ENCODE data around the gene IL31RA. TPM values are rescaled to one million over a fixed set of nuclear protein-coding genes. Genes with fewer than 3 reads are reported as not detected.
A peak's percentile ranks its signal among the peaks of the same experiment; 100 is the strongest.

IL31RA gene
- total and polyA plus RNA-seq, 2 of the 13 experiments (the other 11 are each of a cell fraction or from before 2014, with no cell fraction given): not detected

GRCh38 chr5:55934115-55934613 lies 83.0 kb downstream of the IL31RA start (continued):
- TF ChIP-seq DZIP1 (CRISPR knock-in tag; IDR thresholded peaks at IDR 0.05): no peak
- TF ChIP-seq, protein P1, sequence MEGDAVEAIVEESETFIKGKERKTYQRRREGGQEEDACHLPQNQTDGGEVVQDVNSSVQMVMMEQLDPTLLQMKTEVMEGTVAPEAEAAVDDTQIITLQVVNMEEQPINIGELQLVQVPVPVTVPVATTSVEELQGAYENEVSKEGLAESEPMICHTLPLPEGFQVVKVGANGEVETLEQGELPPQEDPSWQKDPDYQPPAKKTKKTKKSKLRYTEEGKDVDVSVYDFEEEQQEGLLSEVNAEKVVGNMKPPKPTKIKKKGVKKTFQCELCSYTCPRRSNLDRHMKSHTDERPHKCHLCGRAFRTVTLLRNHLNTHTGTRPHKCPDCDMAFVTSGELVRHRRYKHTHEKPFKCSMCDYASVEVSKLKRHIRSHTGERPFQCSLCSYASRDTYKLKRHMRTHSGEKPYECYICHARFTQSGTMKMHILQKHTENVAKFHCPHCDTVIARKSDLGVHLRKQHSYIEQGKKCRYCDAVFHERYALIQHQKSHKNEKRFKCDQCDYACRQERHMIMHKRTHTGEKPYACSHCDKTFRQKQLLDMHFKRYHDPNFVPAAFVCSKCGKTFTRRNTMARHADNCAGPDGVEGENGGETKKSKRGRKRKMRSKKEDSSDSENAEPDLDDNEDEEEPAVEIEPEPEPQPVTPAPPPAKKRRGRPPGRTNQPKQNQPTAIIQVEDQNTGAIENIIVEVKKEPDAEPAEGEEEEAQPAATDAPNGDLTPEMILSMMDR (CRISPR knock-in tag; IDR thresholded peaks at IDR 0.05): 0 out of 2 replicates have a peak, but pooled peaks have one; percentile 22
- TF ChIP-seq CHCHD3 (CRISPR knock-in tag; IDR thresholded peaks at IDR 0.05): no peak
- TF ChIP-seq ZNF326 (CRISPR knock-in tag; IDR thresholded peaks at IDR 0.05; ENCODE audit: borderline replicate concordance): no peak
- TF ChIP-seq JUN (CRISPR knock-in tag; IDR thresholded peaks at IDR 0.05): peak; percentile 94
- TF ChIP-seq, protein P2, sequence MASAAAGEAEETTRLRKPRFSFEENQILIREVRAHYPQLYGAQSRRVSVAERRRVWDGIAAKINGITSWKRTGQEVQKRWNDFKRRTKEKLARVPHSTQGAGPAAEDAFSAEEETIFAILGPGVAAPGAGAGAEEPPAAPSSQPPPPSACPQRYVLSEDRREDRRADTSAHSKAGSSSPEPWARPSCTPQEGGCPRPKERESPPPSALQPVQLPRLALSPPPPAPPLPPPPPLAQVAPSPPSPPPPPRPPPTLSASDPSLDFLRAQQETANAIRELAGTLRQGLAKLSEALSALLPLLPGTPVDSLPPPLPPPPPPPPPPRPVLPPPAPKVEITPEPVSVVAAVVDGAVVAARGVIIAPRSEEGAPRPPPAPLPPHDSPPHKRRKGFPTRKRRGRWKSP (CRISPR knock-in tag; IDR thresholded peaks at IDR 0.05): peak; percentile 86
- peak; percentile 99 for TF ChIP-seq FOXK1 (CRISPR knock-in tag; IDR thresholded peaks at IDR 0.05; ENCODE audit: borderline replicate concordance, low read depth)
- TF ChIP-seq, protein P3, sequence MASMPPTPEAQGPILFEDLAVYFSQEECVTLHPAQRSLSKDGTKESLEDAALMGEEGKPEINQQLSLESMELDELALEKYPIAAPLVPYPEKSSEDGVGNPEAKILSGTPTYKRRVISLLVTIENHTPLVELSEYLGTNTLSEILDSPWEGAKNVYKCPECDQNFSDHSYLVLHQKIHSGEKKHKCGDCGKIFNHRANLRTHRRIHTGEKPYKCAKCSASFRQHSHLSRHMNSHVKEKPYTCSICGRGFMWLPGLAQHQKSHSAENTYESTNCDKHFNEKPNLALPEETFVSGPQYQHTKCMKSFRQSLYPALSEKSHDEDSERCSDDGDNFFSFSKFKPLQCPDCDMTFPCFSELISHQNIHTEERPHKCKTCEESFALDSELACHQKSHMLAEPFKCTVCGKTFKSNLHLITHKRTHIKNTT (CRISPR knock-in tag; IDR thresholded peaks at IDR 0.05): no peak
- no peak; the same call in 1 of the 2 replicates for TF ChIP-seq TFDP1 (CRISPR knock-in tag; IDR thresholded peaks at IDR 0.05; ENCODE audit: borderline replicate concordance)
- TF ChIP-seq, protein P4, sequence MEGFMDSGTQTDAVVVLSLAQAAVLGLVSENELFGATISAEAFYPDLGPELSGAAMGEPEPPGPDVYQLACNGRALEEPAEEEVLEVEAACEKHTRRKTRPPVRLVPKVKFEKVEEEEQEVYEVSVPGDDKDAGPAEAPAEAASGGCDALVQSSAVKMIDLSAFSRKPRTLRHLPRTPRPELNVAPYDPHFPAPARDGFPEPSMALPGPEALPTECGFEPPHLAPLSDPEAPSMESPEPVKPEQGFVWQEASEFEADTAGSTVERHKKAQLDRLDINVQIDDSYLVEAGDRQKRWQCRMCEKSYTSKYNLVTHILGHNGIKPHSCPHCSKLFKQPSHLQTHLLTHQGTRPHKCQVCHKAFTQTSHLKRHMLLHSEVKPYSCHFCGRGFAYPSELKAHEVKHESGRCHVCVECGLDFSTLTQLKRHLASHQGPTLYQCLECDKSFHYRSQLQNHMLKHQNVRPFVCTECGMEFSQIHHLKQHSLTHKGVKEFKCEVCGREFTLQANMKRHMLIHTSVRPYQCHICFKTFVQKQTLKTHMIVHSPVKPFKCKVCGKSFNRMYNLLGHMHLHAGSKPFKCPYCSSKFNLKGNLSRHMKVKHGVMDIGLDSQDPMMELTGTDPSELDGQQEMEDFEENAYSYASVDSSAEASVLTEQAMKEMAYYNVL (CRISPR knock-in tag; IDR thresholded peaks at IDR 0.05; ENCODE audit: borderline replicate concordance): peak; percentile 88; the same call in 1 of the 2 replicates
- no peak for TF ChIP-seq ZNF20 (CRISPR knock-in tag; IDR thresholded peaks at IDR 0.05)
- peak; percentile 100 for TF ChIP-seq TBL1XR1 (IDR thresholded peaks at IDR 0.05; ENCODE audit: borderline replicate concordance, low read length, partially characterized antibody)
- TF ChIP-seq ZKSCAN1 (IDR thresholded peaks at IDR 0.05; ENCODE audit: low read length): peak; percentile 55; the same call in 1 of the 2 replicates

All from HepG2 (cell line).